SK-N-SH (cell line): ENCODE data around the gene EBF3. TPM values are rescaled to one million over a fixed set of nuclear protein-coding genes. Genes with fewer than 3 reads are reported as not detected.

Experiments used
- CTCF ChIA-PET: fragments of 300-600, 350-600 bp; formaldehyde crosslinking; extraction: SDS; loops from one replicate; lab custom pipeline; 2021; lab: Yijun Ruan, JAX
- POLR2A ChIA-PET: fragments of 350-600 bp; sonication (Branson Sonifier 250); formaldehyde crosslinking; extraction: SDS; loops from one replicate; lab custom pipeline; 2020; ENCODE audit warnings: antibody characterized with exemption, inconsistent platforms; lab: Yijun Ruan, JAX
- DNase-seq: peaks from one replicate; pipeline ENCODE4 v3.0.0; 2012
- H2AFZ ChIP-seq: fragments of 200-600 bp; sonication (generic); 2 replicates; pipeline ENCODE4 v1.8.1; 2016; ENCODE audit warnings: antibody characterized with exemption, mild to moderate bottlenecking, low read depth
- H3F3A ChIP-seq: fragments of 200-600 bp; sonication (generic); replicated peaks from 2 replicates; pipeline ENCODE3; 2016; ENCODE audit warnings: antibody characterized with exemption, mild to moderate bottlenecking; ENCODE audit not compliant: insufficient read depth
- H3K27ac ChIP-seq, 2 experiments: fragments of 200-500 bp in 1 of 2; fragments of 200-600 bp in 1 of 2; sonication (Bioruptor generic) in 1 of 2; sonication (generic), shearing (Covaris generic) in 1 of 2; 2 replicates each; pipeline versions ENCODE4 v1.5.1 to v1.6.1; 2014 to 2016; ENCODE audit warnings: low read depth in 2 of 2, inconsistent platforms in 1 of 2, low read length in 1 of 2, mild to moderate bottlenecking in 1 of 2, mixed read lengths in 1 of 2
- H3K27me3 ChIP-seq: fragments of 200-600 bp; sonication (generic), shearing (Covaris generic); 2 replicates; pipeline ENCODE4 v1.6.1; 2016; ENCODE audit warnings: mixed run types; ENCODE audit not compliant: insufficient read depth
- H3K36me3 ChIP-seq, 2 experiments: fragments of 200-500 bp in 1 of 2; fragments of 200-600 bp in 1 of 2; sonication (Bioruptor generic) in 1 of 2; sonication (generic) in 1 of 2; replicated peaks in 1 of 2; 2 replicates each; pipeline versions ENCODE3 to v1.5.1; 2014 to 2016; ENCODE audit warnings: low read length in 1 of 2, mild to moderate bottlenecking in 1 of 2; ENCODE audit not compliant: insufficient read depth in 2 of 2, control insufficient read depth in 1 of 2
- H3K4me1 ChIP-seq, 2 experiments: fragments of 200-500 bp in 1 of 2; fragments of 200-600 bp in 1 of 2; sonication (Bioruptor generic) in 1 of 2; sonication (generic), shearing (Covaris generic) in 1 of 2; 2 replicates each; pipeline versions ENCODE4 v1.5.1 to v1.6.1; 2014 to 2016; ENCODE audit warnings: low read depth in 1 of 2, low read length in 1 of 2, mixed run types in 1 of 2; ENCODE audit not compliant: insufficient read depth in 2 of 2, control insufficient read depth in 1 of 2
- H3K4me2 ChIP-seq: fragments of 200-600 bp; sonication (generic), shearing (Covaris generic); 2 replicates; pipeline ENCODE4 v1.6.1; 2017; ENCODE audit warnings: mixed run types
- H3K4me3 ChIP-seq, 2 experiments: fragments of 200-500 bp in 1 of 2; fragments of 200-600 bp in 1 of 2; sonication (Bioruptor generic) in 1 of 2; sonication (generic), shearing (Covaris generic) in 1 of 2; 2 replicates each; pipeline versions ENCODE4 v1.5.1 to v1.8.1; 2014 to 2016; ENCODE audit warnings: low read depth in 2 of 2, inconsistent platforms in 1 of 2, low read length in 1 of 2, mild to moderate bottlenecking in 1 of 2, mixed read lengths in 1 of 2, moderate library complexity in 1 of 2
- H3K79me2 ChIP-seq: fragments of 200-600 bp; sonication (generic); 2 replicates; pipeline ENCODE4 v1.8.1; 2017; ENCODE audit warnings: mild to moderate bottlenecking; ENCODE audit not compliant: insufficient read depth
- H3K9ac ChIP-seq: fragments of 200-600 bp; sonication (generic); 2 replicates; pipeline ENCODE4 v1.6.1; 2017; ENCODE audit warnings: mixed run types
- H3K9me2 ChIP-seq: fragments of 200-600 bp; sonication (generic); 2 replicates; pipeline ENCODE4 v1.6.1; 2017; ENCODE audit warnings: mixed run types
- H3K9me3 ChIP-seq: fragments of 200-600 bp; sonication (generic); 2 replicates; pipeline ENCODE4 v1.6.1; 2017; ENCODE audit warnings: mixed run types, mild to moderate bottlenecking, moderate library complexity
- H4K20me1 ChIP-seq: fragments of 200-600 bp; sonication (generic); 2 replicates; pipeline ENCODE4 v1.6.1; 2017; ENCODE audit warnings: mild to moderate bottlenecking, mixed run types; ENCODE audit not compliant: insufficient read depth
- EP300 ChIP-seq, 2 experiments: IDR thresholded peaks; 2 replicates each; pipeline versions ENCODE4 v1.4.0 to v1.6.1; 2012; ENCODE audit warnings: borderline replicate concordance in 1 of 2, low read depth in 1 of 2, low read length in 1 of 2
- EZH2phosphoT487 ChIP-seq: fragments of 200-600 bp; sonication (generic); IDR thresholded peaks from 2 replicates; pipeline ENCODE4 v1.6.1; 2017; ENCODE audit warnings: low read depth, mixed run types, mild to moderate bottlenecking, antibody characterized with exemption, moderate library complexity, borderline replicate concordance
- GABPA ChIP-seq: IDR thresholded peaks from 2 replicates; pipeline ENCODE4 v1.4.0; 2012; ENCODE audit warnings: low read depth, mild to moderate bottlenecking
- POLR2AphosphoS5 ChIP-seq: IDR thresholded peaks from 2 replicates; pipeline ENCODE4 v1.6.1; 2012; ENCODE audit warnings: low read depth, low read length
- RAD21 ChIP-seq: IDR thresholded peaks from 2 replicates; pipeline ENCODE4 v1.6.1; 2012; ENCODE audit warnings: mild to moderate bottlenecking, low read length
- REST ChIP-seq: IDR thresholded peaks from 2 replicates; pipeline ENCODE4 v1.6.1; 2012; ENCODE audit warnings: mild to moderate bottlenecking, low read depth, low read length, moderate library complexity
- RFX5 ChIP-seq: IDR thresholded peaks from 2 replicates; pipeline ENCODE4 v1.6.1; 2012; ENCODE audit warnings: mild to moderate bottlenecking, improper control_type of control experiment, low read length
- RXRA ChIP-seq: IDR thresholded peaks from 2 replicates; pipeline ENCODE4 v1.4.0; 2012; ENCODE audit warnings: low read depth, mild to moderate bottlenecking, borderline replicate concordance
- SIN3A ChIP-seq: IDR thresholded peaks from 2 replicates; pipeline ENCODE4 v1.6.1; 2012; ENCODE audit warnings: low read depth, mild to moderate bottlenecking, low read length, moderate library complexity, borderline replicate concordance
- TCF12 ChIP-seq: IDR thresholded peaks from 2 replicates; pipeline ENCODE4 v1.4.0; 2012
- TEAD4 ChIP-seq: IDR thresholded peaks from 2 replicates; pipeline ENCODE4 v1.4.0; 2012; ENCODE audit warnings: mild to moderate bottlenecking, borderline replicate concordance; ENCODE audit not compliant: insufficient read depth
- USF2 ChIP-seq: fragments of 150-350 bp; IDR thresholded peaks from 2 replicates; pipeline ENCODE4 v1.6.1; 2017; ENCODE audit warnings: antibody characterized with exemption, low read length, low read depth, borderline replicate concordance
- YY1 ChIP-seq: IDR thresholded peaks from 2 replicates; pipeline ENCODE4 v1.4.0; 2012; ENCODE audit warnings: low read depth, mild to moderate bottlenecking
- WGBS: methylation state at CpG from one replicate; pipeline ENCODE4 v1.1.6; 2017; ENCODE audit warnings: low lambda C conversion rate; 5-methylcytosine and 5-hydroxymethylcytosine counted together
- polyA plus RNA-seq, 3 experiments: library from polyadenylated mRNA; depleted of rRNA; stranded (reverse); fragments of >200 nt; gene quantifications; 2 replicates each; pipeline ENCODE4 v1.2.3, GENCODE V29; 2012

EBF3 gene
- polyA plus RNA-seq, 1 of the 3 experiments (the other 2 are of a cell fraction), result not detected

GRCh38 chr10:129909531-129910256 is 54.4 kb downstream of the EBF3 start:
- Histone ChIP-seq H3K4me3 (no peak overlapping the region), H2AFZ (no peak overlapping the region), H3K4me1 (peaks cover 0 to 8% of the 10 kb centered on the region in 2 experiments; a peak in 2 of 4 replicates), H3K9ac (no peak overlapping the region), H3K27ac (no peak overlapping the region), H3K79me2 (no peaks in the 10 kb centered on the region), H3K27me3 (no peaks in the 10 kb centered on the region)
- ChIA-PET POLR2A (no interaction called here), CTCF (interaction anchor here (0.7 kb wide), 1 partner anchor 21 kb away, joined by 3 read pairs; no protein-coding TSS in a partner anchor)
- 80% methylated on average over 19 of the region's 28 CpGs for WGBS
- TF ChIP-seq POLR2AphosphoS5, result no peak
- no peak for TF ChIP-seq RXRA
- no peak for TF ChIP-seq TEAD4
- no peak for TF ChIP-seq TCF12
- TF ChIP-seq, all 33 proteins: peak for 0
- no peaks in the 10 kb centered on the region for H3K9me2 ChIP-seq
- no peak overlapping the region for H3K4me2 ChIP-seq
- H3F3A ChIP-seq, result no peaks in the 10 kb centered on the region
- no peak for DNase-seq
- no peaks in the 10 kb centered on the region for H3K9me3 ChIP-seq
- no peaks in the 10 kb centered on the region for H4K20me1 ChIP-seq
- no peaks in the 10 kb centered on the region for H3K36me3 ChIP-seq

- Histone ChIP-seq H3K79me2 (no peaks in the 10 kb centered on the region), H3F3A (no peaks in the 10 kb centered on the region), H3K4me1 (peaks cover 0 to 8% of the 10 kb centered on the region in 2 experiments; a peak in 2 of 4 replicates), H3K4me2 (no peak overlapping the region), H3K36me3 (no peaks in the 10 kb centered on the region), H3K4me3 (no peak overlapping the region)
- POLR2A ChIA-PET, result no interaction called here
- no peak for DNase-seq
- no peak for TF ChIP-seq SIN3A
- TF ChIP-seq EZH2phosphoT487, result no peak
- no peak for TF ChIP-seq YY1
- TF ChIP-seq RFX5, result no peak
- TF ChIP-seq GABPA, result no peak
- TF ChIP-seq REST, result no peak
- no peak for TF ChIP-seq TCF12
- TF ChIP-seq RAD21, result no peak
- TF ChIP-seq USF2, result no peak
- no peak for TF ChIP-seq EP300 (IDR thresholded peaks at IDR 0.05; ENCODE audit: borderline replicate concordance in 1 of 2, low read depth in 1 of 2, low read length in 1 of 2)
- TF ChIP-seq, all 33 proteins: peak for 0
- H3K9me3 ChIP-seq, result no peaks in the 10 kb centered on the region
- no peak overlapping the region for H3K27ac ChIP-seq
- no peak overlapping the region for H3K9ac ChIP-seq
- H4K20me1 ChIP-seq, result no peaks in the 10 kb centered on the region
- CTCF ChIA-PET, result interaction anchor here (2.0 kb wide), 1 partner anchor 20 kb away, joined by 8 read pairs; no protein-coding TSS in a partner anchor
- no peaks in the 10 kb centered on the region for H3K27me3 ChIP-seq
- H3K9me2 ChIP-seq, result no peaks in the 10 kb centered on the region
- WGBS, result 17% methylated on average over 1 of the region's 3 CpGs
- H2AFZ ChIP-seq, result no peak overlapping the region
These were observed 55.0 kb downstream of the EBF3 start for GRCh38 chr10:129909080-129909479.
